Muscle of leg (tissue), 11 donors: ENCODE results near the gene SALL3. TPM values are rescaled to one million over a fixed set of nuclear protein-coding genes. Genes with fewer than 3 reads are reported as not detected.

ENCODE experiments used
- DNase-seq: peaks from one replicate; pipeline ENCODE4 v3.0.0; 2013
- H3K27ac ChIP-seq: one replicate; pipeline ENCODE4 v1.5.1; 2013; ENCODE audit warnings: mild to moderate bottlenecking, low read length, control low read depth
- H3K27me3 ChIP-seq: one replicate; pipeline ENCODE4 v1.6.1; 2013; ENCODE audit warnings: low read length; ENCODE audit not compliant: control insufficient read depth, insufficient read depth
- H3K36me3 ChIP-seq: one replicate; pipeline ENCODE4 v1.6.1; 2013; ENCODE audit warnings: low read length; ENCODE audit not compliant: control insufficient read depth, insufficient read depth
- H3K4me1 ChIP-seq: one replicate; pipeline ENCODE4 v1.6.1; 2013; ENCODE audit warnings: low read length; ENCODE audit not compliant: control insufficient read depth, insufficient read depth
- H3K4me3 ChIP-seq: one replicate; pipeline ENCODE4 v1.5.1; 2013; ENCODE audit warnings: low read length, control low read depth
- H3K9me3 ChIP-seq: replicated peaks from 2 replicates; pipeline ENCODE4 v1.6.1; 2013; ENCODE audit warnings: low read depth, low read length; ENCODE audit not compliant: control insufficient read depth
- WGBS: methylation state at CpG from one replicate; pipeline ENCODE4 v1.1.5; 2013; ENCODE audit warnings: missing lambda C conversion rate; ENCODE audit not compliant: insufficient coverage; 5-methylcytosine and 5-hydroxymethylcytosine counted together
- polyA plus RNA-seq, 8 donors: library from polyadenylated mRNA; unstranded; fragments of 120-200 nt; gene quantifications; one replicate each; pipeline versions ENCODE4 v1.2.1 to v1.2.3, GENCODE V29; 2013; ENCODE audit warnings: inconsistent platforms in 1 of 8, low replicate concordance in 1 of 8; ENCODE audit not compliant: insufficient read length in 8 of 8, insufficient read depth in 1 of 8
- total RNA-seq: library from RNA; stranded (reverse); fragments of 120-200 nt; gene quantifications from one replicate; pipeline ENCODE4 v1.2.4, GENCODE V29; 2013

SALL3 gene
- total and polyA plus RNA-seq, 9 donors = 0.07 to 0.09 TPM; not detected in 7

GRCh38 chr18:78992041-78993011 is 12.7 kb downstream of the SALL3 start:
- no peak overlapping the region for H3K27ac ChIP-seq
- DNase-seq = no peak
- H3K4me3 ChIP-seq = no peak overlapping the region
- H3K27me3 ChIP-seq = peaks cover 21% of the 10 kb centered on the region
- no peaks in the 10 kb centered on the region for H3K4me1 ChIP-seq
- H3K36me3 ChIP-seq = no peaks in the 10 kb centered on the region
- WGBS = 93% methylated on average over 129 of the region's 129 CpGs
- H3K9me3 ChIP-seq = no peaks in the 10 kb centered on the region

- Histone ChIP-seq H3K27ac (no peak overlapping the region), H3K27me3 (peaks cover 17% of the 10 kb centered on the region), H3K4me3 (no peak overlapping the region), H3K36me3 (no peaks in the 10 kb centered on the region), H3K9me3 (no peaks in the 10 kb centered on the region), H3K4me1 (no peaks in the 10 kb centered on the region)
- WGBS = 98% methylated on average over 90 of the region's 90 CpGs
- no peak for DNase-seq
Observed at GRCh38 chr18:78993014-78993926, 13.7 kb downstream of the SALL3 start.

GRCh38 chr18:78994000-78994399 is 14.4 kb downstream of the SALL3 start:
- Histone ChIP-seq H3K27ac (no peak overlapping the region), H3K27me3 (peaks cover 21% of the 10 kb centered on the region), H3K4me3 (no peak overlapping the region), H3K4me1 (no peaks in the 10 kb centered on the region), H3K9me3 (no peaks in the 10 kb centered on the region), H3K36me3 (no peaks in the 10 kb centered on the region)
- no peak for DNase-seq
- WGBS = 96% methylated on average over 37 of the region's 37 CpGs

- Histone ChIP-seq H3K36me3 (no peaks in the 10 kb centered on the region), H3K4me3 (no peak overlapping the region), H3K9me3 (no peaks in the 10 kb centered on the region), H3K4me1 (no peaks in the 10 kb centered on the region), H3K27me3 (peaks cover 21% of the 10 kb centered on the region), H3K27ac (no peak overlapping the region)
- no peak for DNase-seq
- WGBS = 95% methylated on average over 38 of the region's 38 CpGs
Observed at GRCh38 chr18:78994531-78994930, 14.9 kb downstream of the SALL3 start.

GRCh38 chr18:78994977-78995582 is 15.5 kb downstream of the SALL3 start:
- peaks cover 21% of the 10 kb centered on the region for H3K27me3 ChIP-seq
- H3K4me1 ChIP-seq = no peaks in the 10 kb centered on the region
- no peak overlapping the region for H3K27ac ChIP-seq
- WGBS = 97% methylated on average over 43 of the region's 44 CpGs
- no peak for DNase-seq
- no peak overlapping the region for H3K4me3 ChIP-seq
- no peaks in the 10 kb centered on the region for H3K9me3 ChIP-seq
- H3K36me3 ChIP-seq = no peaks in the 10 kb centered on the region

GRCh38 chr18:78995740-78996395 is 16.2 kb downstream of the SALL3 start:
- Histone ChIP-seq H3K27me3 (peaks cover 21% of the 10 kb centered on the region), H3K27ac (no peak overlapping the region), H3K36me3 (no peaks in the 10 kb centered on the region), H3K9me3 (no peaks in the 10 kb centered on the region), H3K4me3 (no peak overlapping the region), H3K4me1 (no peaks in the 10 kb centered on the region)
- no peak for DNase-seq
- 79% methylated on average over 22 of the region's 22 CpGs for WGBS

GRCh38 chr18:78996741-78997490 is 17.3 kb downstream of the SALL3 start:
- no peak overlapping the region for H3K27ac ChIP-seq
- 87% methylated on average over 44 of the region's 44 CpGs for WGBS
- H3K27me3 ChIP-seq = peaks cover 15% of the 10 kb centered on the region
- H3K9me3 ChIP-seq = no peaks in the 10 kb centered on the region
- no peaks in the 10 kb centered on the region for H3K36me3 ChIP-seq
- H3K4me1 ChIP-seq = no peaks in the 10 kb centered on the region
- DNase-seq = no peak
- no peak overlapping the region for H3K4me3 ChIP-seq

- peaks cover 15% of the 10 kb centered on the region for H3K27me3 ChIP-seq
- no peaks in the 10 kb centered on the region for H3K9me3 ChIP-seq
- no peak overlapping the region for H3K27ac ChIP-seq
- H3K4me3 ChIP-seq = no peak overlapping the region
- no peaks in the 10 kb centered on the region for H3K4me1 ChIP-seq
- DNase-seq = no peak
- H3K36me3 ChIP-seq = no peaks in the 10 kb centered on the region
- WGBS = 87% methylated on average over 12 of the region's 18 CpGs
Observed at GRCh38 chr18:78998371-78999071, 18.9 kb downstream of the SALL3 start.

- 74% methylated on average over 3 of the region's 8 CpGs for WGBS
- Histone ChIP-seq H3K9me3 (no peaks in the 10 kb centered on the region), H3K4me3 (no peak overlapping the region), H3K4me1 (no peaks in the 10 kb centered on the region), H3K27me3 (peaks cover 18% of the 10 kb centered on the region), H3K27ac (no peak overlapping the region), H3K36me3 (no peaks in the 10 kb centered on the region)
- no peak for DNase-seq
Observed at GRCh38 chr18:78999939-79000338, 20.3 kb downstream of the SALL3 start.
